SU-DHL-6 (cell line): ENCODE results near the gene RNF186.

Source experiments
- H2AFZ ChIP-seq: fragments of 200-600 bp; sonication (generic); 2 replicates; pipeline ENCODE4 v1.6.1; 2014; ENCODE audit warnings: low read depth, mild to moderate bottlenecking, moderate library complexity, mixed read lengths, antibody characterized with exemption, low read length; ENCODE audit not compliant: severe bottlenecking
- H3F3A ChIP-seq: fragments of 200-600 bp; shearing (Covaris generic); 2 replicates; pipeline ENCODE4 v1.6.0; 2016; ENCODE audit warnings: antibody characterized with exemption, mild to moderate bottlenecking; ENCODE audit not compliant: insufficient read depth
- H3K27ac ChIP-seq: fragments of 200-600 bp; sonication (generic); 2 replicates; pipeline ENCODE4 v1.5.1; 2016; ENCODE audit warnings: low read depth, mild to moderate bottlenecking, low read length, moderate library complexity, mixed read lengths
- H3K27me3 ChIP-seq: fragments of 200-600 bp; sonication (generic), shearing (Covaris generic); 2 replicates; pipeline ENCODE4 v1.6.0; 2014; ENCODE audit warnings: mild to moderate bottlenecking, low read length
- H3K36me3 ChIP-seq: fragments of 200-600 bp; sonication (generic); 2 replicates; pipeline ENCODE4 v1.6.1; 2014; ENCODE audit warnings: mild to moderate bottlenecking, low read length, mixed read lengths
- H3K4me2 ChIP-seq: fragments of 300-600, 200-600 bp; shearing (Covaris generic), sonication (generic); 2 replicates; pipeline ENCODE4 v1.6.0; 2014; ENCODE audit warnings: low read length, low read depth, mild to moderate bottlenecking; ENCODE audit not compliant: poor library complexity, severe bottlenecking
- H3K4me3 ChIP-seq: fragments of 200-600 bp; sonication (generic); 2 replicates; pipeline ENCODE4 v1.5.1; 2014; ENCODE audit warnings: antibody characterized with exemption, low read length, mild to moderate bottlenecking, mixed read lengths; ENCODE audit not compliant: insufficient read depth, poor library complexity, severe bottlenecking
- H3K79me2 ChIP-seq: fragments of 200-600 bp; sonication (generic); 2 replicates; pipeline ENCODE4 v1.6.1; 2014; ENCODE audit warnings: mild to moderate bottlenecking, low read length, moderate library complexity; ENCODE audit not compliant: insufficient read depth
- H3K9ac ChIP-seq: fragments of 200-600 bp; sonication (generic); 2 replicates; pipeline ENCODE4 v1.7.0; 2014; ENCODE audit warnings: mild to moderate bottlenecking, low read length
- H3K9me2 ChIP-seq: fragments of 200-600 bp; sonication (generic); replicated peaks from 2 replicates; pipeline ENCODE4 v1.6.1; 2014; ENCODE audit warnings: low read length; ENCODE audit not compliant: insufficient read depth
- H3K9me3 ChIP-seq: fragments of 200-600 bp; sonication (generic); 2 replicates; pipeline ENCODE4 v1.6.1; 2014; ENCODE audit warnings: low read length, mixed read lengths; ENCODE audit not compliant: insufficient read depth
- H4K20me1 ChIP-seq: fragments of 200-600 bp; sonication (generic); 2 replicates; pipeline ENCODE4 v1.6.1; 2014; ENCODE audit warnings: low read depth, mild to moderate bottlenecking, antibody characterized with exemption, low read length, moderate library complexity, mixed read lengths
- EZH2phosphoT487 ChIP-seq: fragments of 200-600 bp; sonication (generic), shearing (Covaris generic); conservative IDR thresholded peaks from 2 replicates; pipeline ENCODE4 v1.6.1; 2018; ENCODE audit warnings: mild to moderate bottlenecking, antibody characterized with exemption, low read length, moderate library complexity, mixed read lengths
- TF ChIP-seq, protein P1 (sequence below): fragments of 200-600 bp; sonication (generic); IDR thresholded peaks from one replicate; pipeline ENCODE4 v1.5.1; 2017; ENCODE audit warnings: antibody characterized with exemption, mild to moderate bottlenecking, low read length, moderate library complexity; ENCODE audit not compliant: insufficient read depth, poor library complexity, severe bottlenecking

RNF186 gene

GRCh38 chr1:19859876-19860275 is 44.8 kb upstream of the RNF186 start:
- no peaks in the 10 kb centered on the region for H4K20me1 ChIP-seq
- no peaks in the 10 kb centered on the region for H3K9me3 ChIP-seq
- H3K27me3 ChIP-seq, result no peaks in the 10 kb centered on the region
- H3K79me2 ChIP-seq, result no peaks in the 10 kb centered on the region
- H3K27ac ChIP-seq, result no peak overlapping the region
- no peak overlapping the region for H2AFZ ChIP-seq
- no peak overlapping the region for H3K4me2 ChIP-seq
- no peaks in the 10 kb centered on the region for H3K9me2 ChIP-seq
- TF ChIP-seq, protein P1, sequence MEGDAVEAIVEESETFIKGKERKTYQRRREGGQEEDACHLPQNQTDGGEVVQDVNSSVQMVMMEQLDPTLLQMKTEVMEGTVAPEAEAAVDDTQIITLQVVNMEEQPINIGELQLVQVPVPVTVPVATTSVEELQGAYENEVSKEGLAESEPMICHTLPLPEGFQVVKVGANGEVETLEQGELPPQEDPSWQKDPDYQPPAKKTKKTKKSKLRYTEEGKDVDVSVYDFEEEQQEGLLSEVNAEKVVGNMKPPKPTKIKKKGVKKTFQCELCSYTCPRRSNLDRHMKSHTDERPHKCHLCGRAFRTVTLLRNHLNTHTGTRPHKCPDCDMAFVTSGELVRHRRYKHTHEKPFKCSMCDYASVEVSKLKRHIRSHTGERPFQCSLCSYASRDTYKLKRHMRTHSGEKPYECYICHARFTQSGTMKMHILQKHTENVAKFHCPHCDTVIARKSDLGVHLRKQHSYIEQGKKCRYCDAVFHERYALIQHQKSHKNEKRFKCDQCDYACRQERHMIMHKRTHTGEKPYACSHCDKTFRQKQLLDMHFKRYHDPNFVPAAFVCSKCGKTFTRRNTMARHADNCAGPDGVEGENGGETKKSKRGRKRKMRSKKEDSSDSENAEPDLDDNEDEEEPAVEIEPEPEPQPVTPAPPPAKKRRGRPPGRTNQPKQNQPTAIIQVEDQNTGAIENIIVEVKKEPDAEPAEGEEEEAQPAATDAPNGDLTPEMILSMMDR, result no peak
- no peak for TF ChIP-seq EZH2phosphoT487
- H3K4me3 ChIP-seq, result no peak overlapping the region
- H3F3A ChIP-seq, result no peaks in the 10 kb centered on the region
- H3K9ac ChIP-seq, result no peak overlapping the region
- no peaks in the 10 kb centered on the region for H3K36me3 ChIP-seq

DNA sequence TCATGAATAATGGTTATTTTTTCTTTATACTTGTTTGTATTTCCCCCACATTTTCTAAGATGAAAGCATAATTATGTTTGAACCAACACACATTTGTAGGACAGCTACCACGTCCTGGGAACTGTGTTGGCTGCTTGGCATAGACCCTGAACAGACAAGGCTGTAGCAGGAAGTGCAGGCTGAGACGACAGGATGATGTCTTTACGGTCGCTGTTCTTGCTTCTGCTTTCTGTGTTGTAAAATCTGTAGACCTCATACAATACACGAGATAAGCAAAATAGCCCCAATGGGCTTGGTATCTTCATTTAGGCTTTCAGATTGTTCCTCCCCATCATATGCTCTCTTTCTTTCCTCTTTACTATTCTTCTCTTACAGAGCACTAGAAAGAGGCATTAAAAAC is 43.8 kb upstream of the RNF186 start:
- Histone ChIP-seq H2AFZ (no peak overlapping the region), H3K36me3 (no peaks in the 10 kb centered on the region), H3K9me3 (no peaks in the 10 kb centered on the region), H3F3A (no peaks in the 10 kb centered on the region), H4K20me1 (no peaks in the 10 kb centered on the region), H3K9me2 (no peaks in the 10 kb centered on the region), H3K79me2 (no peaks in the 10 kb centered on the region), H3K4me2 (no peak overlapping the region), H3K9ac (no peak overlapping the region), H3K27ac (no peak overlapping the region), H3K4me3 (no peak overlapping the region), H3K27me3 (no peaks in the 10 kb centered on the region)
- no peak for TF ChIP-seq EZH2phosphoT487
- TF ChIP-seq, protein P1, result no peak

- Histone ChIP-seq H3K9me2 (no peaks in the 10 kb centered on the region), H3F3A (no peaks in the 10 kb centered on the region), H3K36me3 (no peaks in the 10 kb centered on the region), H2AFZ (no peak overlapping the region), H3K27me3 (no peaks in the 10 kb centered on the region), H4K20me1 (no peaks in the 10 kb centered on the region), H3K4me2 (no peak overlapping the region), H3K79me2 (no peaks in the 10 kb centered on the region), H3K4me3 (no peak overlapping the region), H3K9me3 (no peaks in the 10 kb centered on the region), H3K27ac (no peak overlapping the region), H3K9ac (no peak overlapping the region)
- TF ChIP-seq EZH2phosphoT487, result no peak
These were observed 39.8 kb upstream of the RNF186 start for GRCh38 chr1:19854866-19855265.

- Histone ChIP-seq H4K20me1 (no peaks in the 10 kb centered on the region), H3K27me3 (no peaks in the 10 kb centered on the region), H3K4me2 (no peak overlapping the region), H3K27ac (no peak overlapping the region), H3F3A (no peaks in the 10 kb centered on the region), H3K4me3 (no peak overlapping the region), H2AFZ (no peak overlapping the region), H3K79me2 (no peaks in the 10 kb centered on the region), H3K9me2 (no peaks in the 10 kb centered on the region), H3K9ac (no peak overlapping the region), H3K36me3 (no peaks in the 10 kb centered on the region), H3K9me3 (no peaks in the 10 kb centered on the region)
- TF ChIP-seq, protein P1, result no peak
- no peak for TF ChIP-seq EZH2phosphoT487
These were observed 37.0 kb upstream of the RNF186 start for GRCh38 chr1:19852036-19852435.
